Psoas muscle (tissue), 8 donors: Measurements from ENCODE around the gene ZBTB8OS. TPM values are rescaled to one million over a fixed set of nuclear protein-coding genes. Genes with fewer than 3 reads are reported as not detected.
A peak's percentile ranks its signal among the peaks of the same experiment; 100 is the strongest.
"Not testable (repeated sequence)": the region's sequence is repeated elsewhere in the genome, so short reads cannot be mapped to it uniquely, and the experiment has no call there.

Experiments used
- ATAC-seq, 4 donors: fragments of 200-7000 bp; cut with Tn5 transposase; one replicate each; pipeline ENCODE4 v1.9.1; 2020; ENCODE audit warnings: moderate library complexity in 3 of 4, mild to moderate bottlenecking in 2 of 4
- DNase-seq, 2 donors: peaks; one replicate each; pipeline ENCODE4 v3.0.0-alpha.2; 2020
- H3K27ac ChIP-seq: fragments of 200-600 bp; one replicate; pipeline ENCODE4 v1.8.0; 2022
- H3K27me3 ChIP-seq, 3 donors: fragments of 200-600 bp in 1 of 3; one replicate each; pipeline versions ENCODE4 v1.6.1 to v1.8.0; 2013 to 2022; ENCODE audit warnings: low read length in 2 of 3, mild to moderate bottlenecking in 2 of 3, moderate library complexity in 1 of 3; ENCODE audit not compliant: insufficient read depth in 3 of 3
- H3K36me3 ChIP-seq, 2 donors: fragments of 200-600 bp in 1 of 2; one replicate each; pipeline versions ENCODE4 v1.6.1 to v1.8.0; 2013 to 2022; ENCODE audit warnings: low read depth in 1 of 2, mild to moderate bottlenecking in 1 of 2, moderate library complexity in 1 of 2; ENCODE audit not compliant: insufficient read depth in 1 of 2
- H3K4me1 ChIP-seq: fragments of 200-600 bp; one replicate; pipeline ENCODE4 v1.8.0; 2022
- H3K4me3 ChIP-seq: fragments of 200-600 bp; one replicate; pipeline ENCODE4 v1.8.0; 2022; ENCODE audit warnings: mild to moderate bottlenecking
- H3K9me3 ChIP-seq: fragments of 200-600 bp; one replicate; pipeline ENCODE4 v1.8.0; 2022
- WGBS, 3 donors: extraction: QIAGEN DNeasy Blood & Tissue Kit; methylation state at CpG; one replicate each; pipeline versions ENCODE4 v1.1.6 to v1.1.7; 2013; 5-methylcytosine and 5-hydroxymethylcytosine counted together
- intact Hi-C, 2 donors: fragments of 100-400 bp; cut with DNase I; formaldehyde crosslinking; loops; one replicate each; pipeline versions ENCODE4 v1.11.0 to v1.14.2; 2022
- polyA plus RNA-seq, 3 donors: library from polyadenylated mRNA; stranded (reverse); fragments of 200-250 nt; gene quantifications; one replicate each; pipeline ENCODE4 v1.2.3, GENCODE V29; 2013
- total RNA-seq, 4 donors: library from RNA; stranded (reverse); fragmentation: NEBNext Ultra II Directional in 2 of 4; extraction: Animal tissue kit (Norgen Biotek cat#: 25700) in 2 of 4; gene quantifications; one replicate each; pipeline versions ENCODE4 v1.2.1 to v1.2.4, GENCODE V29; 2021 to 2023
- TF ChIP-seq, protein P1 (sequence below): fragments of 200-600 bp; IDR thresholded peaks from one replicate; pipeline ENCODE4 v1.8.0; 2022; ENCODE audit warnings: antibody characterized with exemption
- donor health status: healthy with polysubstance abuse.
- donor health status: DM: no; HTN: no; CAD: no; lungs with moderate emphysema.
- donor health status: Bipolar disorder and iron deficiency.
- donor health status: healthy.
- donor health status: DM: yes; HTN: yes; CAD: no.
- donor health status: DM: no; HTN: no; CAD: no.
- donor health status: DM: no; HTN: no; CAD: no.
- donor health status: DM: yes; HTN: yes; CAD: no.

The ZBTB8OS gene
- total and polyA plus RNA-seq, 7 donors, result 25.3 to 76.4 (median 38.5) TPM

DNA sequence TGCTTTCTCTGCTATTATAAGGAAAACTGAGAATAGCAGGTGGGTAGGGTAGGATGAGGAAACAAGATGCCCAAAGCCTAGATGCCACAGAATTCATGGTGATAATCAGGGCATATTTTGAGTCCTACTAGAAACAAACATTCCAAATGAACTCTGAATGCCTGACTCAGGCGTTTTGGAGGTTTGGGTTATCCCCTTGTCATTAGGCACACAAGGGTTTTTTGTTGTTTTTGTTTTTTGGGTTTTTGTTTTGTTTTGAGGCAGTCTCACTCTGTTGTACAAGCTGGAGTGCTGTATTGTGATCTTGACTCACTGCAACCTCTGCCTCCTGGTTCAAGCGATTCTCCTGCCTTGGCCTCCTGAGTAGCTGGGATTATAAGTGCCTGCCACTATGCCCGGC is 33.0 kb upstream of the ZBTB8OS start:
- H3K9me3 ChIP-seq, result no peaks in the 10 kb centered on the region
- no peaks in the 10 kb centered on the region for H3K27me3 ChIP-seq
- TF ChIP-seq, protein P1, sequence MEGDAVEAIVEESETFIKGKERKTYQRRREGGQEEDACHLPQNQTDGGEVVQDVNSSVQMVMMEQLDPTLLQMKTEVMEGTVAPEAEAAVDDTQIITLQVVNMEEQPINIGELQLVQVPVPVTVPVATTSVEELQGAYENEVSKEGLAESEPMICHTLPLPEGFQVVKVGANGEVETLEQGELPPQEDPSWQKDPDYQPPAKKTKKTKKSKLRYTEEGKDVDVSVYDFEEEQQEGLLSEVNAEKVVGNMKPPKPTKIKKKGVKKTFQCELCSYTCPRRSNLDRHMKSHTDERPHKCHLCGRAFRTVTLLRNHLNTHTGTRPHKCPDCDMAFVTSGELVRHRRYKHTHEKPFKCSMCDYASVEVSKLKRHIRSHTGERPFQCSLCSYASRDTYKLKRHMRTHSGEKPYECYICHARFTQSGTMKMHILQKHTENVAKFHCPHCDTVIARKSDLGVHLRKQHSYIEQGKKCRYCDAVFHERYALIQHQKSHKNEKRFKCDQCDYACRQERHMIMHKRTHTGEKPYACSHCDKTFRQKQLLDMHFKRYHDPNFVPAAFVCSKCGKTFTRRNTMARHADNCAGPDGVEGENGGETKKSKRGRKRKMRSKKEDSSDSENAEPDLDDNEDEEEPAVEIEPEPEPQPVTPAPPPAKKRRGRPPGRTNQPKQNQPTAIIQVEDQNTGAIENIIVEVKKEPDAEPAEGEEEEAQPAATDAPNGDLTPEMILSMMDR, result no peak
- peaks cover 25% of the 10 kb centered on the region for H3K4me1 ChIP-seq
- H3K36me3 ChIP-seq, result peaks cover 16 to 97% of the 10 kb centered on the region in 2 donors
- H3K27ac ChIP-seq, result no peak overlapping the region
- ATAC-seq (no peak), DNase-seq (no peak)
- 49 to 62% (median 50%) methylated on average over 3 of the region's 3 CpGs for WGBS, 3 donors
- H3K4me3 ChIP-seq, result no peak overlapping the region
- intact Hi-C loops, result no loop called here

- no peaks in the 10 kb centered on the region for H3K9me3 ChIP-seq
- ATAC-seq (no peak), DNase-seq (no peak)
- peaks cover 25% of the 10 kb centered on the region for H3K4me1 ChIP-seq
- WGBS, 3 donors, result 63 to 68% (median 68%) methylated on average over 3 of the region's 3 CpGs
- H3K27me3 ChIP-seq, result no peaks in the 10 kb centered on the region
- intact Hi-C loops, result no loop called here
- H3K27ac ChIP-seq, result no peak overlapping the region
- TF ChIP-seq, protein P1, result no peak
- peaks cover 22 to 99% of the 10 kb centered on the region in 2 donors for H3K36me3 ChIP-seq
- no peak overlapping the region for H3K4me3 ChIP-seq
These were observed 31.6 kb upstream of the ZBTB8OS start for GRCh38 chr1:32681999-32682398.

GRCh38 chr1:32681509-32681908 is 31.2 kb upstream of the ZBTB8OS start:
- intact Hi-C loops, result no loop called here
- Histone ChIP-seq H3K9me3 (no peaks in the 10 kb centered on the region), H3K36me3 (peaks cover 22 to 99% of the 10 kb centered on the region in 2 donors), H3K4me1 (peaks cover 25% of the 10 kb centered on the region), H3K4me3 (no peak overlapping the region), H3K27me3 (no peaks in the 10 kb centered on the region), H3K27ac (peak overlapping the region; percentile 50)
- WGBS, 3 donors, result 9 to 26% (median 18%) methylated on average over 2 of the region's 2 CpGs
- ATAC-seq, result peak in 2 of 4 donors; percentile 29 to 50
- no peak for DNase-seq
- TF ChIP-seq, protein P1, result no peak

GRCh38 chr1:32680642-32681041 is 30.3 kb upstream of the ZBTB8OS start:
- Histone ChIP-seq H3K4me1 (peaks cover 25% of the 10 kb centered on the region), H3K36me3 (peaks cover 22 to 98% of the 10 kb centered on the region in 2 donors), H3K27ac (no peak overlapping the region), H3K4me3 (no peak overlapping the region), H3K9me3 (no peaks in the 10 kb centered on the region), H3K27me3 (no peaks in the 10 kb centered on the region)
- no peak for DNase-seq
- TF ChIP-seq, protein P1, result no peak
- no peak for ATAC-seq
- WGBS, 3 donors, result 84 to 95% (median 90%) methylated on average over 1 of the region's 1 CpG
- intact Hi-C loops, result no loop called here

DNA sequence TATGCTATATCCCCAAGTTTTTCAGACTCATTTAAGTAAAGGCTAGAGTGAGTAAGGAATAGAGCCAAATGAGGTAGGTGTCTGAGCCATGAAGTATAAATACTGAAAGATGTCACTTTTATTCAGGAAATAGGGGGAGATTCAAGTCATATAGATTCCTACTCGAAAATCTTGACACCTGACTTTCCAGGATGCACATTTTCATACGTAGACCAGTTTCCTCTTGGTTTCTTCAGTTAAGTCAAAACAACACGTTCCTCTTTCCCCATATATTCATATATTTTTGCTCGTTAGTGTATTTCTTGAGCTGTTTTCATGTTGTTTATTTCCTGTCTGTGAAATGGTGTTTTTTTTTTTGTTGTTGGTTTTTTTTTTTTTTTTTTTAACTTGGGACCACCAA is 29.6 kb upstream of the ZBTB8OS start:
- H3K9me3 ChIP-seq, DNase-seq, H3K27ac ChIP-seq, ATAC-seq, H3K4me3 ChIP-seq, H3K27me3 ChIP-seq, intact Hi-C loops: not testable (repeated sequence)
- whole genome bisulfite sequencing, 3 donors, result 83 to 88% (median 86%) methylated on average over 4 of the region's 4 CpGs
- Histone ChIP-seq H3K4me1 (peaks cover 20% of the 10 kb centered on the region), H3K36me3 (peaks cover 22 to 98% of the 10 kb centered on the region in 2 donors)
